Endometrium (tissue), 2 donors: ENCODE measurements around the gene CARHSP1.
"Not testable (repeated sequence)": the region's sequence is repeated elsewhere in the genome, so short reads cannot be mapped to it uniquely, and the experiment has no call there.

Source experiments
- FAIRE-seq: peaks from 2 replicates; lab custom pipeline; 2012; peaks lifted over from hg19 to GRCh38; lab: Jason Lieb, UNC
- donor health status: control.
- donor health status: control.

The CARHSP1 gene

GRCh38 chr16:8868416-8869211 lies at the start of gene CARHSP1:
Gene CARHSP1 (minus strand): TSS chr16:8869006. CDS start chr16:8859328, 9,678 bp downstream.
- no peak for FAIRE-seq

DNA sequence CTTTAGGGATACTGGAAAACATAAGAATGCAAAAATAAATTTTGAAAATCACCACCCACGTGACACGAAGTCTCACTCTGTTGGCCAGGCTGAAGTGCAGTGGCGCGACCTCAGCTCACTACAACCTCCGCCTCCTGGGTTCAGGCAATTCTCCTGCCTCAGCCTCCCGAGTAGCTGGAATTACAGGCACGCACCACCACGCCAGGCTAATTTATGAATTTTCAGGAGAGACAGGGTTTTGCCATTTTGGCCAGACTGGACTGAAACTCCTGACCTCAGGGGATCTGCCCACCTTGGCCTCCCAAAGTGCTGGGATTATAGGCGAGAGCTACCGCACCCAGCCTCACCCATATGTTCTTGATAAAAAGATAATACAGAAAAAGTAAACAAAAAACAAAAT lies 48.5 kb upstream of the CARHSP1 start:
- FAIRE-seq, result not testable (repeated sequence)

DNA sequence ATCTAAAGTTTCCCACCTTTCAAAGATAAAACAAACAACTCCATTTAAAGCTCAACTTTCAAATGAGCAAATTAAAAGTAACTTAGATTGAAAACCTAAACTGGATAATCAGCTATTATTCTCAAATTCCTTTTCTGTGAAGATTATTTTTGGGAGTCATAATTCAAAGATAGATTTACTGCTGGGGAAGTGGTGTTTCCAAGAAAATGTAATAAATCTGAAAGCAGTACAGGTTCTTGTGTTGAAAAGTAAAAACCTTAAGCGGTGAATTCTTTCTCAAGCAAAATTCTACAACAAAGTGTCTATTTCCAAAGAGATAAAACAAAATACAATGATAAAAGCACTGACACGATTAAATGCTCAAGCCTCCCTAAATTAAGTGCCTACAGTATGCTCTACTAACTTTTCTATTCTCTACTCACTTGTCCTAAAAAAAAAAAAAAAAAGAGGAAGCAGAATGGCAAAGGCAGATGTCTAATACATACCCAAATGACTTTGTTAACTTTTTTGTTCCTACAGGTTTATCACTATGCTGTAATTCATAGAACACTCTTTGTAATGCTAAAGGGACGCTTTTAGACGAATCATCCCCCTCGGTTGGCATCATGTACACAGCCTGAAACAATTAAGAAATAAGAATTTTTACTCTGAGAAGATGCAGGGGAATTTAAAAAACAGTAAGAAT lies 47.9 kb upstream of the CARHSP1 start:
- FAIRE-seq, result no peak

GRCh38 chr16:8915722-8916301 lies 47.0 kb upstream of the CARHSP1 start:
- no peak for FAIRE-seq

- no peak for FAIRE-seq
Measured at GRCh38 chr16:8914098-8914497, 45.3 kb upstream of the CARHSP1 start.

DNA sequence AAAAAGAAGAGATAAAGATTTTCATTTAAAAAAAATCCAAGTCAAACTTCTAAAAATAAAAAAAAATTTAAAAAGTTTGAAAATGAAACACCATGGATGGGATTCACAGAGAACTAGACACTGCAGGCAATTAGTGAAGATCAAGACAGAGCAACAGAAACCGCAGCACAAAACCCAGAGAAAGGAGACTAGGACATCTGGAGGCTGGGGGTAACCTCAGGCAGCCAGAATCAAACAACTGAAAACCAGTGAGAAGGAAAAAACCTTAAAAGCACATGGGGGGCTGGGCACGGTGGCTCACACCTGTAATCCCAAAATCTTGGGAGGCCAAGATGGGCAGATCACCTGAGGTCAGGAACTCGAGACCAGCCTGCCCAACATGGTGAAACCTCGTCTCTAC lies 44.0 kb upstream of the CARHSP1 start:
- FAIRE-seq, result no peak

GRCh38 chr16:8910811-8911210 lies 42.0 kb upstream of the CARHSP1 start:
- FAIRE-seq, result no peak

- no peak for FAIRE-seq
Measured at GRCh38 chr16:8908810-8909468, 40.1 kb upstream of the CARHSP1 start.

- FAIRE-seq, result no peak
Measured at GRCh38 chr16:8907096-8907495, 38.3 kb upstream of the CARHSP1 start.

GRCh38 chr16:8905795-8906591 lies 37.2 kb upstream of the CARHSP1 start:
- FAIRE-seq, result no peak

- FAIRE-seq, result no peak
Measured at GRCh38 chr16:8905168-8905762, 36.5 kb upstream of the CARHSP1 start.

DNA sequence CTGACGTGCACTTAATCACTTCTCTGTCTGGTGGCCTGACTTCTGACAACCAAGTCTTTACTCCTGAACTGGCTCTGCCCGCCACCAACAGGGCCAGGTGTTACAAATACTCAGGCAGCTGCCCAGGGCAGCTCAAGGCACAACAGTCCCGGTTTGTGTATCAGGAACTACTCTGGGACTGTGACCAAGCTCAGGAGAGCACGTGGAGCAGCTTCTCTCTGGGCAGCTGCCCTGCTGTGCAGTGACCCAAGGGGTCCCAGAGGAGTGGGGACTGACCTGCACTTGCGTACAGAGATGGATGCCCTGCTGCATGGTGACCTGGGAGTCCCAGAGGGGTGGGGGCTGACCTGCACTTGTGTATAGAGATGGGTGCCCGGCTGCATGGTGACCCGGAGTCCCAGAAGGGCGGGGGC lies 35.2 kb upstream of the CARHSP1 start:
- no peak for FAIRE-seq

- FAIRE-seq, result no peak
Measured at GRCh38 chr16:8903004-8903403, 34.2 kb upstream of the CARHSP1 start.

DNA sequence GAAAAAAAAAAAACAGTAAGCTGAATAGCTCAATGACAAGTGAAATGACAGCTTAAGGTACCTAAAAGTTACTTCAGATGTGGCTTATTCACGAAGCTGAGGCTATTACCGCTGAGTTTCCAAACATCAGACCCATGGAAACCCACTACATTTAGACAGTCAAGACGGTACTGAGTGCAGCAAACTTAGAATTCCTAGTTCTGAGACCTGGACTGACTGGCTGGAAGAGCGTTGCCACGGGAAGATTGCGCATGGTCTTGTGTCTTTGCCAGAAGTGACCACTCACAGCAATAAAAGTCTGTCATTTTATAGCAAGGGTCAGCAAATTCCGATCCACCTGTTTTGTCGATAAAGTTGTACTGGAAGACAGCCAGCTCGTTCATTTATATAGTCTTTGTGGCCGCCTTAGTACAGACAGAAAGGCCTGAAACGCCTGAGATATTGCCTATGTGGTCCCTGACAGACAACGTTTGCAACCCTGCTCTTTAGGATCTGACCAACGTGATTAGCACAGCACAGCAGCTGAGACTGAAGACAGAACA lies 32.6 kb upstream of the CARHSP1 start:
- FAIRE-seq, result no peak

DNA sequence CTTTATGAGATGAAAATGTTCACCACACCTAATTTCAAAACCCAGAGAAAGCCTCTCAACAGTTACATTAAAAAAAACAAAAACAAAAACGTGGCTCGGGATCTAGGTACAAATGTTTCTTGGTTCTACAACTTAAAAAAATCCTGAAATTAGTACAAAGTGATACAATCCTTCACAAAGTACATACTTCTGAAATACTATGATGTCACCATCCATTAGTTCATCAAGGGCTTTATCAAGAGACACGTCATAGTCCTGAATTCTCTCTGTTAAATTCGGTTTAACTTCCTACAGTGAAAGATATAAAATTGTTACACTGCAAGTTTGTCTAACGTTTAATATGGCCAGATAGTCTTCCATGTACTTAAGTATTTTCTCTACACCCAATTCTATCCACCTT lies 31.5 kb upstream of the CARHSP1 start:
- no peak for FAIRE-seq

GRCh38 chr16:8899709-8900317 lies 31.0 kb upstream of the CARHSP1 start:
- FAIRE-seq, result no peak

- no peak for FAIRE-seq
Measured at GRCh38 chr16:8898660-8899318, 30.0 kb upstream of the CARHSP1 start.

DNA sequence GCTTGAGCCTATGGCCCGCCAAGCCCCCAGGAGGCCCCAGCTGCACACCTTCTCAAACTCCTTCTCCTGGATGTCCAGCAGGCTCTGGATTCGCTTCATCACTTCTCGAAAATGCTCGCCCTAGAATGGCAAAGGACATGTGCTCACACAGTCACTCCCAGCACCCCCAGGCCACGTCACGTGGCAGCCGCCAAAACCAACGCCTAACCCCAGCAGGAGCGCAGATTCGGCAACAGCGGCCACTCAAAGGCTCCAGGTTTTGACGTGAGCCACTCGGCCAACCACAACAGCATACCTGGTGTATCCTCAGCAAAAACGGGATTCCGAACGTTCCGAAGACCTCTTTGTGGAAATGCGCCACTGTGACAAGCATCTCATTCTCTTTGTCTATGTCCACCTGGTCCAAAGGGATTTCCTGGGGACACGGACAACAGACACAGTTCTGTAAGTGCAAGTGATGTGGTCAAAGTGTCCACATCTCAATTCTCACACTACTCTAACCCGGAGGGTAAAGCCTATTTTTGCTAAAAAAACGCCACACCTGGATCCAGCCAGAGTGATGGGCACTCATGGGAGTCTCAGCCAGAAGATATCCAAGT lies 26.0 kb upstream of the CARHSP1 start:
- FAIRE-seq, result no peak

DNA sequence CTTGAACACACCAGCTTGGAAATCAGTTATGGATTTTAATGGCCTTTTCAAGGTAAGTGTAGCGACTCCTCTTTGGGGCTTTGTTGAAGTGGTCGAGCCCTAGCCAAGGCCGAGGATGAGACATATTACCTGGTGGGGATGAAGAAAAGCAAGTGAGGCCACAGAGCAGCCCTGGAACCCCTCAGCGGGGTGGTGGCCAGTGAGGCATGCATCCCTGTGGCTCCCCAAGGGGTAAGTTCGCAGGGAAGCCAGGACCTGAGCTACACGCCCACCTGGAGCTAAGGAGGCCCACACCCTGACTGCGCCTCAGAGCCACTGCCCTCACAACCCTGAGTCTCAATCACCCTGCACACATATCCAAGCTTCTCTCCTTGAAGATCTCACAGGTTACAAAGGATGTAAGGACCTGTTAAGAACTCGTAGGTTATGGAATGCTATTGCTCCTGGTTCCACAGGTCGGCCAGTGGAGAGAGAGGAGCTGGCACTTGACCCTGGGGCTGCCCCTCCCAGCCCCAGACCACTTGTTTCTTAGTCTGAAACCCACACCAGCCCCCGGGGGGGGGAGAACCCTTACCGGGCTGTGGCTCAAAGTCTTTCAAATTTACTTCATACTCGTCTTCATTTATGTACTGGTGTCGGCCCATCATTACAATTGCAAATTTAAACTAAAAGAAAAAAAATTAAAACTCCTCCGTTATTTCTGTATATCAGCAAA lies 25.3 kb upstream of the CARHSP1 start:
- no peak for FAIRE-seq
